GM12891 (cell line): ENCODE measurements around the gene PPP1R14C.

ENCODE experiments used
- DNase-seq: peaks from one replicate; pipeline ENCODE4 v3.0.0; 2011; ENCODE audit warnings: low spot score; ENCODE audit not compliant: insufficient read length
- FAIRE-seq: peaks from 2 replicates; lab custom pipeline; 2011; peaks lifted over from hg19 to GRCh38; lab: Jason Lieb, UNC
- PAX5 ChIP-seq: IDR thresholded peaks from 2 replicates; pipeline ENCODE4 v1.6.1; 2011; ENCODE audit warnings: low read length, moderate library complexity, mild to moderate bottlenecking; ENCODE audit not compliant: insufficient read depth, severe bottlenecking
- POLR2A ChIP-seq: IDR thresholded peaks from 2 replicates; pipeline ENCODE4 v1.6.1; 2011; ENCODE audit warnings: low read depth, low read length, control low read depth
- POLR2AphosphoS5 ChIP-seq: IDR thresholded peaks from 2 replicates; pipeline ENCODE4 v1.6.1; 2011; ENCODE audit warnings: low read depth, low read length, control low read depth
- POU2F2 ChIP-seq: IDR thresholded peaks from 2 replicates; pipeline ENCODE4 v1.6.1; 2011; ENCODE audit warnings: low read depth, mild to moderate bottlenecking, control low read depth, low read length, moderate library complexity
- SPI1 ChIP-seq: IDR thresholded peaks from 2 replicates; pipeline ENCODE4 v1.6.1; 2011; ENCODE audit warnings: low read depth, low read length, control low read depth
- TAF1 ChIP-seq: IDR thresholded peaks from 2 replicates; pipeline ENCODE4 v1.6.1; 2011; ENCODE audit warnings: low read depth, low read length, control low read depth

PPP1R14C gene

DNA sequence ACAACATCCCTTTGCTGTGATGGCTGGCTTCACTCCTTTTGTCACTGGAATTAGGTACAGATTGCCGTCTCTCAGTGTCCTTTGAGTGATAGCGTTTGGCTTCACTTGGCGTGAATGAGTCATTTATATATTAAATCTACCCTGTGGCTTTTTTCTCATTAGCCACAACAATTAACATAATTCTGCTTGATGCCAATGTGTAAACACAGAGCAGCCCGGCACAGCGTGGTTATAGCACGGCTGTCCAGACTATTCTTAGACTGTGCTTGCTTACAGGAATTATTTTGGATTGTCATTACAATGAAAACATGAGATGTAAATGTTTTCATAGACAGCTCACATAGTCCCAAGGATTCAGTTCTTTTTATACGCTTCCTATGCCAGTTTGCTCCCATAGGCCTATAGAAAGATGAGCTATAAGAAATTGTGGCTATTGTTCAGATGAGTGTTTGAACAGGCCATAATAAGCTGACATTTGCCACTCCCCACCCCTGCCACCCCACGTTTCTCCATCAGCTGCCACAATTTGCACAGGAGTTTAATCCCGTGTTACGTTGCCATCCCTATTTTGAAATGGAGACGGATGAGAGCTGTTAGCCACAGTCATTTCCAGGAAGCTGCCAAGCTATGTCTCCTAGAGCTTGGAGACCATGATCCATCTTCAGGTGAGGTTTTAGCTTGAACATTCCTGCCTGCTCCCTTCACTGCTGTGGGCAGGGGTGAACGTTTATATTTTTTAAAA is 65.9 kb downstream of the PPP1R14C start:
- no peak for TF ChIP-seq POU2F2
- no peak for TF ChIP-seq POLR2A
- no peak for TF ChIP-seq TAF1
- no peak for TF ChIP-seq PAX5
- no peak for TF ChIP-seq POLR2AphosphoS5
- TF ChIP-seq SPI1: no peak
- DNase-seq: no peak
- no peak for FAIRE-seq

- TF ChIP-seq PAX5: no peak
- TF ChIP-seq SPI1: no peak
- TF ChIP-seq POU2F2: no peak
- TF ChIP-seq POLR2A: no peak
- TF ChIP-seq TAF1: no peak
- no peak for TF ChIP-seq POLR2AphosphoS5
- FAIRE-seq (no peak), DNase-seq (no peak)
Observed at GRCh38 chr6:150209415-150209814, 66.6 kb downstream of the PPP1R14C start.

GRCh38 chr6:150211700-150212511 is 69.1 kb downstream of the PPP1R14C start:
- no peak for DNase-seq
- TF ChIP-seq PAX5: no peak
- no peak for TF ChIP-seq POU2F2
- TF ChIP-seq POLR2AphosphoS5: no peak
- no peak for TF ChIP-seq TAF1
- no peak for TF ChIP-seq SPI1
- TF ChIP-seq POLR2A: no peak
- no peak for FAIRE-seq

GRCh38 chr6:150212778-150213177 is 69.9 kb downstream of the PPP1R14C start:
- no peak for FAIRE-seq
- TF ChIP-seq PAX5 (no peak), POU2F2 (no peak), POLR2AphosphoS5 (no peak), TAF1 (no peak), SPI1 (no peak), POLR2A (no peak)
- DNase-seq: no peak

DNA sequence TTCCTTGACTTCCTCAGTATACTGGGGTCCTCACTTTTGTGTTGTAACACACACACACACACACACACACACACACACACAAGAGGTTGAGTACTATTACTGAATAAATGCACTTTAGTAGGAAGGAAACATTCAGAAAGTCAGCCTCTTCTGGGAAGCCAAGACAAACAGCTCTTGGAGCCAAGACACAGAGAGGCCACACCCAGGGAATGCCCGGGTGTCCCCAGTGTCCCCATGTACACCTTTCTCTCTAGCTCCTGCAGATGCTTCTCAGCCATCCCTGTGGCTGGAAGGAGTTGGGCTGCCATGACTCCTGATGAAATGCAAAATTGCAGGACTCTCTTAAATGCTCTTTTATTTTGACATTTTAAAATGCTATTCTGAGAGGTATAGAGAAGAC is 70.5 kb downstream of the PPP1R14C start:
- no peak for FAIRE-seq
- TF ChIP-seq TAF1 (no peak), POU2F2 (no peak), PAX5 (no peak), POLR2A (no peak), POLR2AphosphoS5 (no peak), SPI1 (no peak)
- DNase-seq: no peak

DNA sequence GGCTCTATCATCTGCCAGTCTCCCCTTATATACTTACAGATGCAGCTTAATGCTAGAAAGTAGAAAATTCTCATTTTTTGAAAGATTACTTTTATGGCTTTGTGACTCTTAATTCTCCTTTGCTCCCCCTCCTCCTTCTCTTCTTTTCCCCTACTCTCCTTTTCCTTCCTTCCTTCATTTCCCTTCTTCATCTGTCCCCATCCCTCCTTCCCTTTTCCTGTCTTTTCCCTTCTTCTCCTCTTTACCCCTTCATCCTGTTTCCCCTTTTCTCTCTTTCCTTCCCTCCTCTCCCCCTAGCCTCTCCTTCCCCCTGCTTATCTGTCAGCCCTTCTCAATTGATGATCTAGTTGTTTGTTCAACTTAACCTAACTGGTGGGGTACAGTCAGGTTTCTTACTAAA is 71.5 kb downstream of the PPP1R14C start:
- no peak for DNase-seq
- FAIRE-seq: no peak
- TF ChIP-seq PAX5 (no peak), POU2F2 (no peak), SPI1 (no peak), POLR2A (no peak), TAF1 (no peak), POLR2AphosphoS5 (no peak)

DNA sequence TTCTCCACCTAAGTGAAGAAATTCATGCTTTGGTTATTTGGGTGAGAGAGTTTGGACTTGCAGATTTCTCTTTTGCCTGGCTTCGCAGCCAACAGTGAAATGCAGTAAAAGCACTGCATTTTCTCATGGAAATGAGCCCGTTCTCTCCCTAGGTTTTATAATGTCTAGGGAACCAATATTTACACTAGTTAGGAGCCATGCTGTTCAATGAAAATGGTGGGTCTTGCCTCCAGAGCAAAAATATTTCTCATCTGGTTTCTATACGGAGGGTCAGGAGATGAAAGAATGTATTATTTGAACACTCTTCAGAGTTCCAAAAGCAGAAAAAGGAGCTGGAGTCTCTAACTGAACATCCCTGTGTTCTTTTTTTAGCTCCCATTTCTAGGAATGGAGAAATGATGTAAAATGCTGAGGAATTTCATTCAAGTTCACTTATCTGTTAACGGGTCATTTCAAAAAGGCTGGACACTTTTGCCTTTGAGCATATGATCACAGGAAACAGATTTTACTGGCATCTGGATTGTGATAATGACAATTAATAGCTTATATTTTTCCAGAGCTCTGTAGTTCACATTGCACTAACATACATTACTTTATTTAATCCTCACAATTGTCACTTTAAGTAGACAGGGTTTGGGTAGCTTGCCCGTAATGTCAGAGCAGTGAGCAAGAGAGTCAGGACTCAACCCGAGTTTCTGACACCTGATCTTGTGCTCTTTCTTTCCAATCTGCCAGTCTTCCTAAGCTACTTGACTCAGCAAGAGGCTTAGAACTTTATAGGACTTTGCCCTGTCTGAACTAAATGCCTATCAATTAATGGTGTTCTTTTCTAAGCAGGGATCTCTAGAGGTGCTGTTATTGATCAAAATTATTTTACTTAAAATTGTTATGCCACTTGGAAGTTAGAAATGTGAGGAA is 78.0 kb downstream of the PPP1R14C start:
- DNase-seq: no peak
- TF ChIP-seq POU2F2 (no peak), PAX5 (no peak)
- FAIRE-seq: no peak

GRCh38 chr6:150224820-150225219 is 82.0 kb downstream of the PPP1R14C start:
- FAIRE-seq (no peak), DNase-seq (no peak)
- TF ChIP-seq POLR2AphosphoS5 (no peak), SPI1 (no peak), PAX5 (no peak), POLR2A (no peak), TAF1 (no peak), POU2F2 (no peak)

GRCh38 chr6:150227281-150227680 is 84.4 kb downstream of the PPP1R14C start:
- no peak for DNase-seq
- no peak for FAIRE-seq
- no peak for TF ChIP-seq PAX5
- TF ChIP-seq POU2F2: no peak
- TF ChIP-seq POLR2AphosphoS5: no peak
- TF ChIP-seq TAF1: no peak
- no peak for TF ChIP-seq SPI1
